RWPE1 (cell line): ENCODE data around the gene EDA.

Experiments
- CTCF ChIA-PET: fragments of 350-600 bp; sonication (Branson Sonifier 250); formaldehyde crosslinking; extraction: SDS; loops from one replicate; lab custom pipeline; 2021; lab: Yijun Ruan, JAX
- POLR2A ChIA-PET: fragments of 400-600 bp; formaldehyde crosslinking; extraction: SDS; loops from one replicate; lab custom pipeline; 2020; ENCODE audit warnings: antibody characterized with exemption; ENCODE audit not compliant: low non-redundant PET; lab: Yijun Ruan, JAX
- DNase-seq: peaks from one replicate; pipeline ENCODE4 v3.0.0; 2012; ENCODE audit warnings: low spot score
- H3K27ac ChIP-seq: fragments of 450-650 bp; 2 replicates; pipeline ENCODE4 v1.5.1; 2017
- CTCF ChIP-seq: fragments of 450-650 bp; conservative IDR thresholded peaks from 2 replicates; pipeline ENCODE4 v1.5.1; 2017; ENCODE audit warnings: low read depth, mild to moderate bottlenecking

Gene EDA

DNA sequence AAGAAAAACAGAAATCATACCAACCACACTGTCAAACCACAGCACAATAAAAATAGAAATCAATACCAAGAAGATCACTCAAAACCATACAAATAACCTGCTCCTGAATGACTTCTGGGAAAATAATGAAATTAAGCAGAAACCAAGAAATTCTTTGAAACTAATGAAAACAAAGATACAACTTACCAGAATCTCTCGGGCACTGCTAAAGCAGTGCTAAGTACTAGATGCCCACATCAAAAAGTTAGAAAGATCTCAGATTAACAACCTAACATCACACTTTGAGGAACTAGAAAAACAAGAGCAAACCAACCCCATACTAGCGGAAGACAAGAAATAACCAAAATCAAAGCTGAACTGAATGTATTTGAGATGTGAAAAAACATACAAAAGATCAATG, 400.6 kb downstream of the EDA start:
- ChIA-PET CTCF (no interaction called here), POLR2A (no interaction called here)
- no peak overlapping the region for H3K27ac ChIP-seq
- DNase-seq, result no peak
- no peak for TF ChIP-seq CTCF

DNA sequence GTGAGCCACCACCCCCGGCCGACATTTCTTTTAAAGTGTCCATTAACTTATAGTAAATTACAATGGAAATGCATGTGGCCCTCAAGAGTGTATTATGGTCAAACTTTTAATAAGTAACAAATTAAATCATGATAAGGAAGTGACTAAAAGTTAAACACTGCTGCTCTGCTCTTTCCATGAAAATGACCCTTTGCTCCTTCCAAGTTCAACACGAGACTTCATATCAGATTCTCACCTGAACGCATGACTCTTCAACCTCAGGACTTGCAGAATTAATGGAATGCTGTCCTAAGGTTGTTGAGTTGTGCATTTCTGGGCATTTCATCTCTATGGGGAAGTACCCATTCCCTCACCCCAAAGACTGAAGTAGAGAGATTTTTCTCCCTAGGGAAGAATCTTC, 406.7 kb downstream of the EDA start:
- POLR2A ChIA-PET, result no interaction called here
- no peak for TF ChIP-seq CTCF
- no peak for DNase-seq
- H3K27ac ChIP-seq, result no peak overlapping the region
- CTCF ChIA-PET, result no interaction called here

DNA sequence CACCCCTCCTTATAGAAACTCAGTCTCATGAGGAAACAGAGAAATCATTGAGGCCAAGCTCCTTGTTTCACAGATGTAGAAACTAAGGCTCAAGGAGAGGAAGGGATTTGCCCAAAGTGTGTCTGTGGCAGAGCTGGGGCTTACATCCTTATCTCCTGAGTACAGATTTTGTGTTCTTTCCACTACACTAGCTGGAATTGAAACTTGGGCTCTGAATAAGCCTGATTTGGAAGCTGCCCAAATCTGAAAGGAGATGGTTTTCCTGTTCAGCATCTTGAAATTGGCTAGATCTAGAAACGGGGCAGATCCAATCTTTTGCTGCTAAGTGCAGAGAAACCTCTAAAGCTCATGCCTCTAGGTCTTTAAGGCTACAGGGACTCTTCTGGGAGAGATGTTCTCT, 409.6 kb downstream of the EDA start:
- POLR2A ChIA-PET, result no interaction called here
- no peak for DNase-seq
- TF ChIP-seq CTCF, result no peak
- H3K27ac ChIP-seq, result no peak overlapping the region
- CTCF ChIA-PET, result no interaction called here

GRCh38 chrX:70026112-70026850, 410.4 kb downstream of the EDA start:
- DNase-seq, result no peak
- no peak for TF ChIP-seq CTCF
- POLR2A ChIA-PET, result no interaction called here
- CTCF ChIA-PET, result no interaction called here
- no peak overlapping the region for H3K27ac ChIP-seq

DNA sequence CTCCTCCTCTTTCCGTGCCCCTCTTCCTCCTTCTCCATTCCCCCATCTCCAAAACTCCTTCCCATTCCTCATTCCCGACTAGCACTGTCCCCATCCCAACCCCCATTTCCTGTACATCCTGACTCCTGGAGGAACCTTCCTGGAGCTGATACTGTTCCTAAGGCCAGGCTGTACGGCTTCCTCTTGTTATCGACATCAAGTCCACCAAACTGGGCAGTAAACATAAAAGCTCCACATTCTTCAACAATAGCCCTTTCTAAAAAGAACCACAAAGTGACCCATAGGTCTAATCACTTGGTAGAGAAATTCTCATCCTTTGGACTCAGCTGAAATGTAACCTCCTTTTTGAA, 410.9 kb downstream of the EDA start:
- H3K27ac ChIP-seq, result no peak overlapping the region
- DNase-seq, result no peak
- POLR2A ChIA-PET, result no interaction called here
- no peak for TF ChIP-seq CTCF
- CTCF ChIA-PET, result interaction anchor here (0.8 kb wide), 1 partner anchor 490 kb away, joined by 3 read pairs; no protein-coding TSS in a partner anchor

- no peak for DNase-seq
- ChIA-PET CTCF (interaction anchor here (0.6 kb wide), 3 partner anchors 269 to 527 kb away, joined by 3 read pairs; no protein-coding TSS in a partner anchor), POLR2A (no interaction called here)
- H3K27ac ChIP-seq, result no peak overlapping the region
- TF ChIP-seq CTCF, result no peak
Observed at GRCh38 chrX:70029863-70030262, 413.9 kb downstream of the EDA start.
